Measurements from ENCODE around the gene C16orf90. TPM values are rescaled to one million over a fixed set of nuclear protein-coding genes. Genes with fewer than 3 reads are reported as not detected.
"Not testable (repeated sequence)": the region's sequence is repeated elsewhere in the genome, so short reads cannot be mapped to it uniquely, and the experiment has no call there.

Gene C16orf90
- total RNA-seq, 1 experiment from 2014 or later: not detected

- ChIA-PET POLR2A (ENCODE audit: low non-redundant PET) (no interaction called here), CTCF (no interaction called here)
These were observed 18.9 kb downstream of the C16orf90 start for GRCh38 chr16:3476409-3476808.

GRCh38 chr16:3475604-3476375, 19.5 kb downstream of the C16orf90 start:
- Histone ChIP-seq H3K4me3 (ENCODE audit: low read depth, low read length, poor library complexity, severe bottlenecking) (no peak overlapping the region), H3K4me1 (ENCODE audit: insufficient read depth, low read length, poor library complexity, severe bottlenecking) (no peaks in the 10 kb centered on the region), H3K36me3 (ENCODE audit: insufficient read depth, low read length, poor library complexity, severe bottlenecking) (no peaks in the 10 kb centered on the region), H3K27me3 (replicated peaks; ENCODE audit: insufficient read depth, low read depth, low read length, poor library complexity) (no peaks in the 10 kb centered on the region), H3K27ac (ENCODE audit: low read depth, low read length, poor library complexity, severe bottlenecking) (no peak overlapping the region), H3K9me3 (ENCODE audit: low read depth, low read length, poor library complexity, severe bottlenecking) (no peaks in the 10 kb centered on the region)
- intact Hi-C loops (cut with micrococcal nuclease; ENCODE audit: unreplicated experiment): no loop called here
- TF ChIP-seq EZH2 (IDR thresholded peaks at IDR 0.05; ENCODE audit: borderline replicate concordance, low read depth, low read length, poor library complexity, severe bottlenecking): no peak
- TF ChIP-seq, protein P1, sequence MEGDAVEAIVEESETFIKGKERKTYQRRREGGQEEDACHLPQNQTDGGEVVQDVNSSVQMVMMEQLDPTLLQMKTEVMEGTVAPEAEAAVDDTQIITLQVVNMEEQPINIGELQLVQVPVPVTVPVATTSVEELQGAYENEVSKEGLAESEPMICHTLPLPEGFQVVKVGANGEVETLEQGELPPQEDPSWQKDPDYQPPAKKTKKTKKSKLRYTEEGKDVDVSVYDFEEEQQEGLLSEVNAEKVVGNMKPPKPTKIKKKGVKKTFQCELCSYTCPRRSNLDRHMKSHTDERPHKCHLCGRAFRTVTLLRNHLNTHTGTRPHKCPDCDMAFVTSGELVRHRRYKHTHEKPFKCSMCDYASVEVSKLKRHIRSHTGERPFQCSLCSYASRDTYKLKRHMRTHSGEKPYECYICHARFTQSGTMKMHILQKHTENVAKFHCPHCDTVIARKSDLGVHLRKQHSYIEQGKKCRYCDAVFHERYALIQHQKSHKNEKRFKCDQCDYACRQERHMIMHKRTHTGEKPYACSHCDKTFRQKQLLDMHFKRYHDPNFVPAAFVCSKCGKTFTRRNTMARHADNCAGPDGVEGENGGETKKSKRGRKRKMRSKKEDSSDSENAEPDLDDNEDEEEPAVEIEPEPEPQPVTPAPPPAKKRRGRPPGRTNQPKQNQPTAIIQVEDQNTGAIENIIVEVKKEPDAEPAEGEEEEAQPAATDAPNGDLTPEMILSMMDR (conservative IDR thresholded peaks at IDR 0.05; ENCODE audit: low read depth, low read length): no peak
- DNase-seq (ENCODE audit: low spot score): no peak
- CTCF ChIA-PET: no interaction called here
- BruUV-seq (replicated peaks): no TSS peak
- POLR2A ChIA-PET (ENCODE audit: low non-redundant PET): no interaction called here

More at GRCh38 chr16:3476409-3476808, 18.9 kb downstream of the C16orf90 start:
- Histone ChIP-seq H3K36me3 (ENCODE audit: insufficient read depth, low read length, poor library complexity, severe bottlenecking) (no peaks in the 10 kb centered on the region), H3K27ac (ENCODE audit: low read depth, low read length, poor library complexity, severe bottlenecking) (no peak overlapping the region), H3K4me1 (ENCODE audit: insufficient read depth, low read length, poor library complexity, severe bottlenecking) (peaks cover 3% of the 10 kb centered on the region), H3K4me3 (ENCODE audit: low read depth, low read length, poor library complexity, severe bottlenecking) (no peak overlapping the region), H3K9me3 (ENCODE audit: low read depth, low read length, poor library complexity, severe bottlenecking) (no peaks in the 10 kb centered on the region), H3K27me3 (replicated peaks; ENCODE audit: insufficient read depth, low read depth, low read length, poor library complexity) (no peaks in the 10 kb centered on the region)
- TF ChIP-seq, protein P1 (conservative IDR thresholded peaks at IDR 0.05; ENCODE audit: low read depth, low read length): no peak
- no peak for DNase-seq (ENCODE audit: low spot score)
- intact Hi-C loops (cut with micrococcal nuclease; ENCODE audit: unreplicated experiment): no loop called here
- BruUV-seq (replicated peaks): no TSS peak

- CTCF ChIA-PET; POLR2A ChIA-PET (ENCODE audit: low non-redundant PET); H3K36me3 ChIP-seq (ENCODE audit: insufficient read depth, low read length, poor library complexity, severe bottlenecking); DNase-seq (ENCODE audit: low spot score); H3K4me1 ChIP-seq (ENCODE audit: insufficient read depth, low read length, poor library complexity, severe bottlenecking); intact Hi-C loops (cut with micrococcal nuclease; ENCODE audit: unreplicated experiment); H3K9me3 ChIP-seq (ENCODE audit: low read depth, low read length, poor library complexity, severe bottlenecking); H3K27ac ChIP-seq (ENCODE audit: low read depth, low read length, poor library complexity, severe bottlenecking); H3K27me3 ChIP-seq (replicated peaks; ENCODE audit: insufficient read depth, low read depth, low read length, poor library complexity); H3K4me3 ChIP-seq (ENCODE audit: low read depth, low read length, poor library complexity, severe bottlenecking); BruUV-seq (replicated peaks): not testable (repeated sequence)
These were observed 20.4 kb downstream of the C16orf90 start for GRCh38 chr16:3474870-3475269.

DNA sequence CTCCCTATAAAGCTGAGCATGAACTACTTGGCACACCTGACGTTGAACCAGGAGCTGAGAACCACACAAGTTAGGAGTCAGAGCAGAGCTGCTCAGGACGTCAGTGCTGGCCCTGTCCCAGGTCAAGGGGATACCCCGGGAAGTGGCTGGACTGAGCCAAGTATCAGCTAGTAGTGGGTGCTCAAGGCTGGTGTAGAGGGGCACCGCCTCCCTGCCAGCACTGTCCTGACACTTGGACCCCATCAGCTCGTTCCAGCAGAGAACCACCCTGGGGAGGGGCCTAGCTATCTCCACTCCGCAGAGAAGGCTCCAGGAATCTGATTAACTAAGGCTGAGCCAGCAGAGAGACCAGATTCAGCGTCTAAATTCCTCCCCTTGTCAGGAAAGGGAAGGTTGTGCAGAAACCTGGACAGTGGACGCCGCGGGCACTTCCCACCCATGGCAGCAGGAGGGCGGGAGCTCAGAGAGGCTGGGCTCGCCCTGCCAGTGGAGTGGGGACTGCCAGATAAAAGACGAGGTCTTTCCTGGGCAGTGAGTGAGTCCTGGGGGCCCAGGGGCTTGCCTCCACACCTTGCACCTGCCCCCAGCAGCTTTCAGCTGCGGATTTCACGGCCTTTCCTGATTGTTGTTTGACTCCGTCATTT, 21.0 kb downstream of the C16orf90 start:
- intact Hi-C loops (cut with micrococcal nuclease; ENCODE audit: unreplicated experiment): no loop called here
- ChIA-PET POLR2A (ENCODE audit: low non-redundant PET) (no interaction called here), CTCF (no interaction called here)
- no peak for DNase-seq (ENCODE audit: low spot score)
- Histone ChIP-seq H3K36me3 (ENCODE audit: insufficient read depth, low read length, poor library complexity, severe bottlenecking) (no peaks in the 10 kb centered on the region), H3K4me3 (ENCODE audit: low read depth, low read length, poor library complexity, severe bottlenecking) (no peak overlapping the region), H3K27me3 (replicated peaks; ENCODE audit: insufficient read depth, low read depth, low read length, poor library complexity) (no peaks in the 10 kb centered on the region), H3K9me3 (ENCODE audit: low read depth, low read length, poor library complexity, severe bottlenecking) (no peaks in the 10 kb centered on the region), H3K27ac (ENCODE audit: low read depth, low read length, poor library complexity, severe bottlenecking) (no peak overlapping the region), H3K4me1 (ENCODE audit: insufficient read depth, low read length, poor library complexity, severe bottlenecking) (no peaks in the 10 kb centered on the region)
- TF ChIP-seq, protein P1 (conservative IDR thresholded peaks at IDR 0.05; ENCODE audit: low read depth, low read length): no peak
- no peak for TF ChIP-seq EZH2 (IDR thresholded peaks at IDR 0.05; ENCODE audit: borderline replicate concordance, low read depth, low read length, poor library complexity, severe bottlenecking)
- no TSS peak for BruUV-seq (replicated peaks)

GRCh38 chr16:3473596-3473943, 21.7 kb downstream of the C16orf90 start:
- BruUV-seq (replicated peaks); H3K4me3 ChIP-seq (ENCODE audit: low read depth, low read length, poor library complexity, severe bottlenecking); DNase-seq (ENCODE audit: low spot score); H3K27ac ChIP-seq (ENCODE audit: low read depth, low read length, poor library complexity, severe bottlenecking); CTCF ChIA-PET; H3K9me3 ChIP-seq (ENCODE audit: low read depth, low read length, poor library complexity, severe bottlenecking); H3K36me3 ChIP-seq (ENCODE audit: insufficient read depth, low read length, poor library complexity, severe bottlenecking); intact Hi-C loops (cut with micrococcal nuclease; ENCODE audit: unreplicated experiment); H3K27me3 ChIP-seq (replicated peaks; ENCODE audit: insufficient read depth, low read depth, low read length, poor library complexity); H3K4me1 ChIP-seq (ENCODE audit: insufficient read depth, low read length, poor library complexity, severe bottlenecking); POLR2A ChIA-PET (ENCODE audit: low non-redundant PET): not testable (repeated sequence)
